Left ventricle myocardium inferior (tissue), 1 donor: ENCODE measurements around the gene DYNLT3. TPM values are rescaled to one million over a fixed set of nuclear protein-coding genes. Genes with fewer than 3 reads are reported as not detected.

ENCODE experiments used
- DNase-seq: peaks from one replicate; pipeline ENCODE4 v3.0.0-alpha.2; 2020
- H3K27ac ChIP-seq: fragments of 200-600 bp; replicated peaks from 2 replicates; pipeline ENCODE4 v1.8.0; 2021
- H3K27me3 ChIP-seq: fragments of 200-600 bp; 2 replicates; pipeline ENCODE4 v1.8.0; 2021; ENCODE audit warnings: low read depth
- H3K36me3 ChIP-seq: fragments of 200-600 bp; 2 replicates; pipeline ENCODE4 v1.8.0; 2021
- H3K4me1 ChIP-seq: fragments of 200-600 bp; 2 replicates; pipeline ENCODE4 v1.8.0; 2021
- H3K4me3 ChIP-seq: fragments of 200-600 bp; 2 replicates; pipeline ENCODE4 v1.8.0; 2021; ENCODE audit warnings: mild to moderate bottlenecking, moderate library complexity
- H3K9me3 ChIP-seq: fragments of 200-600 bp; replicated peaks from 2 replicates; pipeline ENCODE4 v1.8.0; 2021
- CTCF ChIP-seq: fragments of 200-600 bp; IDR thresholded peaks from 2 replicates; pipeline ENCODE4 v1.8.0; 2021; ENCODE audit warnings: antibody characterized with exemption, mild to moderate bottlenecking, borderline replicate concordance
- intact Hi-C: fragments of 100-400 bp; cut with micrococcal nuclease; formaldehyde crosslinking; loops from one replicate; pipeline ENCODE4 v1.11.0; 2022
- total RNA-seq: library from RNA; stranded (reverse); fragmentation: NEBNext Ultra II Directional; extraction: Animal tissue kit (Norgen Biotek cat#: 25700); gene quantifications from one replicate; pipeline ENCODE4 v1.2.1, GENCODE V29; 2021
- donor health status: DM: no; HTN: yes; CAD: no; lungs with severe emphysema.

DYNLT3 gene
- total RNA-seq, 1 donor from 2014 or later: 17.6 TPM

DNA sequence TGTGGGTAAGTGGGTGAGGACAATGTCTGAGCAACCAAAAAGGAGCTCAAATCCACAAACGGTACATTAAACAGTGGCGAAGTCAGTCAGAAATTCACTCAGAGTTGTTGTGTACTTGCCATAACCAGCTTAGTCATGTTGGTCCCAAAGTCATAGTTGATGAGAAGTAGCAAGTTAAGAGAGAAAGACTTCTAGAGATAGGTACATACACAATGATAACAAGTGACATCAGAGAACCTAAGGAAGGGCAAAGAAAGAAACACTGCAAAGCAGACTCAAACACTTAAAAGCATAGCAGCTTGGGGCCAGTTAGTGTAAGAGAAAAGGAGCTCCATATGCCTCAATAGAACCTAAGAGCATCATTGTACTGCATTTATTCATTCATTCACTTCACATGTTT is 30.2 kb downstream of the DYNLT3 start:
- H3K36me3 ChIP-seq: no peaks in the 10 kb centered on the region
- intact Hi-C loops: no loop called here

GRCh38 chrX:37816766-37817165 is 30.6 kb downstream of the DYNLT3 start:
- no peak for DNase-seq
- Histone ChIP-seq H3K4me1 (no peaks in the 10 kb centered on the region), H3K36me3 (no peaks in the 10 kb centered on the region), H3K9me3 (no peaks in the 10 kb centered on the region), H3K27me3 (no peaks in the 10 kb centered on the region), H3K4me3 (no peak overlapping the region), H3K27ac (no peak overlapping the region)
- intact Hi-C loops: no loop called here
- TF ChIP-seq CTCF: no peak

More for the DNA sequence above, 30.2 kb downstream of the DYNLT3 start:
- Histone ChIP-seq H3K27me3 (no peaks in the 10 kb centered on the region), H3K9me3 (no peaks in the 10 kb centered on the region), H3K27ac (no peak overlapping the region), H3K4me3 (no peak overlapping the region), H3K4me1 (no peaks in the 10 kb centered on the region)
- no peak for TF ChIP-seq CTCF
- DNase-seq: no peak

- H3K4me3 ChIP-seq: no peak overlapping the region
Observed at GRCh38 chrX:37815366-37815765, 32.0 kb downstream of the DYNLT3 start.

GRCh38 chrX:37813570-37813969 is 33.8 kb downstream of the DYNLT3 start:
- H3K36me3 ChIP-seq: no peaks in the 10 kb centered on the region
- no peak for DNase-seq
- intact Hi-C loops: no loop called here
- H3K9me3 ChIP-seq: no peaks in the 10 kb centered on the region
- H3K27ac ChIP-seq: no peak overlapping the region
- no peaks in the 10 kb centered on the region for H3K4me1 ChIP-seq
- TF ChIP-seq CTCF: no peak
- no peak overlapping the region for H3K4me3 ChIP-seq
- H3K27me3 ChIP-seq: no peaks in the 10 kb centered on the region

More at GRCh38 chrX:37815366-37815765, 32.0 kb downstream of the DYNLT3 start:
- intact Hi-C loops: no loop called here
- Histone ChIP-seq H3K9me3 (no peaks in the 10 kb centered on the region), H3K27me3 (no peaks in the 10 kb centered on the region), H3K36me3 (no peaks in the 10 kb centered on the region), H3K27ac (no peak overlapping the region), H3K4me1 (no peaks in the 10 kb centered on the region)
- TF ChIP-seq CTCF: no peak
- DNase-seq: no peak

DNA sequence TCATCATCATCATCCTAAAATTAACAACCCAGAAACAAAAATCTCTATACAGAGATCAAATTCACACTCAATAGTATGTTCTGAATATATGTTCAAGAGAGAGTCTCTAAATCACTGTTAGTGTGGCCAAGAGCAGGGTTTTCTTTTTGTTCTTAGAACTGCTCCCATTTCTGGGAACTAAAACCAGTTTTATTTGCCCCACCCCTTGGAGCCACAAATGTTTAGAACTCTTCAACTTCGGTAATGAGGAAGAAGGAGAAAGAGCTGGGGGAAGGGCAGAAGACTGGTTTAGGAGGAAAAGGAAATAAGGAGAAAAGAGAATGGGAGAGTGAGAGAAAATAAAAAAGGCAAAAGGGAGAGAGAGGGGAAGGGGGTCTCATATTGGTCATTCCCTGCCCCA is 35.3 kb downstream of the DYNLT3 start:
- Histone ChIP-seq H3K4me1 (no peaks in the 10 kb centered on the region), H3K27me3 (no peaks in the 10 kb centered on the region), H3K4me3 (no peak overlapping the region), H3K9me3 (no peaks in the 10 kb centered on the region), H3K27ac (no peak overlapping the region), H3K36me3 (no peaks in the 10 kb centered on the region)
- TF ChIP-seq CTCF: no peak
- DNase-seq: no peak
- intact Hi-C loops: no loop called here

GRCh38 chrX:37809970-37810369 is 37.4 kb downstream of the DYNLT3 start:
- intact Hi-C loops: no loop called here
- H3K4me1 ChIP-seq: no peaks in the 10 kb centered on the region
- H3K4me3 ChIP-seq: no peak overlapping the region
- DNase-seq: no peak
- no peaks in the 10 kb centered on the region for H3K9me3 ChIP-seq
- no peaks in the 10 kb centered on the region for H3K27me3 ChIP-seq
- H3K27ac ChIP-seq: no peak overlapping the region
- TF ChIP-seq CTCF: no peak
- H3K36me3 ChIP-seq: no peaks in the 10 kb centered on the region
